IPS DF 4.7 (cell line): ENCODE data around the gene ACER3.
"Not testable (repeated sequence)": the region's sequence is repeated elsewhere in the genome, so short reads cannot be mapped to it uniquely, and the experiment has no call there.

Experiments
- DNase-seq: peaks from one replicate; pipeline ENCODE4 v3.0.0-alpha.2; 2013; ENCODE audit warnings: low spot score; ENCODE audit errors: extremely low read depth

ACER3 gene

DNA sequence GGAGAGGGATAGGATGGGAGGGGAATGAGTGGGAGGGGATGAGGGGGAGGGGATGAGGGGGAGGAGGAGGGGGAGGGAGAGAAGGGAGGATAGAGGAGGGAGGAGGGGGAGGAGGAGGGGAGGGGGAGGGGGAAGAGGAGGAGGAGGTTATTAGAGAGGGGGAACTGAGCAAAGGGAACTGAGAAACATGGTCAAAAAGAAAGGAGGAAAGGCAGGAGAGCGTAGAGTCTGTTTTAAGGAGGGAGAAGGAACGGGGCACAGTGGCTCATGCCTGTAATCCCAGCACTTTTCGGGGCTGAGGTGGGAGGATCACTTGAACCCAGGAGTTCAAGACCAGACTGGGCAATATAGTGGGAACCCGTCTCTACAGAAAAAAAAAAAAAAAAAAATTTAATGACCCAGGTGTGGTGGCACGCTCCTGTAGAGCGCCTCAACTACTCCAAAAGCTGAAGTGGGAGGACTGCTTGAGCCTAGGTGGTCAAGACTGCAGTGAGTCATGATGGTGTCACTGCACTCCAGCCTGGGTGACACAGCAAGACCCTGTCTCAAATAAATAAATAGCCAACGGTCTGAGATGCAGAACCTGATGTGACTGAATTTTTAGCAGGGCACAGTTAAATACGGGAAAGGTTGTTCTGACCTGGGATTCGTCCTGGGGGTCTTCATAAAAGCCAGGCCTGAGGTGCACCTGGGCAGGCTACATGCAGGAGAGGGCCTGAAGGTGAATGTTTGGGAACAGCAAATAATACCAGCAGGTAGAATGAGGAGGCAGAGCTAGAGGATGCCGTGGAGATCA is 177.5 kb downstream of the ACER3 start:
- no peak for DNase-seq

DNA sequence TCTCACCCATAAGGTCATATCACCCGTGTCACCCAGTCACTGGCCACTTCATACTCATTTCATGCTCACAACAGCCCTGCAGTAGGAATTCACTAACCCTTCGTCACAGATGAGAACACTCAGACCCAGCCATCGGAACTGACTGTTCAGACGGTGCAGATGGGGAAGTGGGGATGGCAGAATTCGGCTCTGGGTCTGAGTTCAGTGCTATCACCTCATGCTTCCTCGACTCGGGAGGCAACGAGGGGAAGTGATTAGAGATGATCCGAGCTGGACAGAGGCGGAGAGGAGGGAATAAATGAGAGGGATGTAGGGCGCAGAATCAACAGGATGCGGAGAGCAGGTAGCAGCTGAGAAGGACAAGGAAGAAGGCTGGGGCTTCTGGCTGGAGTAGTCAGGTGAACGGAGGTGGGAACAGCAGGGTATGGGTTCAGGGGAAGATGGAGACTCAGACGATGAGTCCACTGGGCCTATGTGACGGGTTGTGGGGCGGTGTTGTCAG is 178.2 kb downstream of the ACER3 start:
- DNase-seq = no peak

DNA sequence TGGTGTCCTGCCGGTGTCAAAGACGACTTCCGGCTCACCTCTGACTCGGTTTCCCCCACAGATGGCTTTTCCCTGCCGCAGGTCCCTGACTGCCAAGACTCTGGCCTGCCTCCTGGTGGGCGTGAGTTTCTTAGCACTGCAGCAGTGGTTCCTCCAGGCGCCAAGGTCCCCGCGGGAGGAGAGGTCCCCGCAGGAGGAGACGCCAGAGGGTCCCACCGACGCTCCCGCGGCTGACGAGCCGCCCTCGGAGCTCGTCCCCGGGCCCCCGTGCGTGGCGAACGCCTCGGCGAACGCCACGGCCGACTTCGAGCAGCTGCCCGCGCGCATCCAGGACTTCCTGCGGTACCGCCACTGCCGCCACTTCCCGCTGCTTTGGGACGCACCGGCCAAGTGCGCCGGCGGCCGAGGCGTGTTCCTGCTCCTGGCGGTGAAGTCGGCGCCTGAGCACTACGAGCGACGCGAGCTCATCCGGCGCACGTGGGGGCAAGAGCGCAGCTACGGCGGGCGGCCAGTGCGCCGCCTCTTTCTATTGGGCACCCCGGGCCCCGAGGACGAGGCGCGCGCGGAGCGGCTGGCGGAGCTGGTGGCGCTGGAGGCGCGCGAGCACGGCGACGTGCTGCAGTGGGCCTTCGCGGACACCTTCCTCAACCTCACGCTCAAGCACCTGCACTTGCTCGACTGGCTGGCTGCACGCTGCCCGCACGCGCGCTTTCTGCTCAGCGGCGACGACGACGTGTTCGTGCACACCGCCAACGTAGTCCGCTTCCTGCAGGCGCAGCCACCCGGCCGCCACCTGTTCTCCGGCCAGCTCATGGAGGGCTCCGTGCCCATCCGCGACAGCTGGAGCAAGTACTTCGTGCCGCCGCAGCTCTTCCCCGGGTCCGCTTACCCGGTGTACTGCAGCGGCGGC is 179.0 kb downstream of the ACER3 start:
- no peak for DNase-seq

DNA sequence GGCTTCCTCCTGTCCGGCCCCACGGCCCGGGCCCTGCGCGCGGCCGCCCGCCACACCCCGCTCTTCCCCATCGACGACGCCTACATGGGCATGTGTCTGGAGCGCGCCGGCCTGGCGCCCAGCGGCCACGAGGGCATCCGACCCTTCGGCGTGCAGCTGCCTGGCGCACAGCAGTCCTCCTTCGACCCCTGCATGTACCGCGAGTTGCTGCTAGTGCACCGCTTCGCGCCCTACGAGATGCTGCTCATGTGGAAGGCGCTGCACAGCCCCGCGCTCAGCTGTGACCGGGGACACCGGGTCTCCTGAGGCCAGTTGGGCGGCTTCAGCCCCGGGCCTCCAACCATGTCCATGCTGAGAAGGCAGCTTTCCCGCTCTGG is 179.7 kb downstream of the ACER3 start:
- DNase-seq = no peak

DNA sequence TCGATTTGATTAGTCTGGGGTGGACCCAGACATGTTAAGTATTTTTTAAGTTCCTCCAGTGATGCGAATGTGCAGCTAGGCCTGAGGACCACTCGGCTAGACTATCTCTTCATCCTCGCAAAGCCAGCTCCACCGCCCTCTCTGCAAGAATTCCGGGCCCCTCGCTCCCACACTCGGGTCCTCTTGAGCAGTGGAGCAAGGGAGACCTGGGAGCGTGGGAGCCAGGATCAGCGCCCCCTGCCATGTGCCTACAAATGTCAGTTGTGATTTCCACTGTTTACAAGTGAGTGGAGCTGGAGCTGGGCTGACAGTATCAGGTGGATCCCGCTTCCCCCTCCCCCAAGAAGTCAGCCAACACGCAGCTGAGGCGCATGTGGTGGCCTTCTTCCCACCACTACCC is 180.2 kb downstream of the ACER3 start:
- no peak for DNase-seq

DNA sequence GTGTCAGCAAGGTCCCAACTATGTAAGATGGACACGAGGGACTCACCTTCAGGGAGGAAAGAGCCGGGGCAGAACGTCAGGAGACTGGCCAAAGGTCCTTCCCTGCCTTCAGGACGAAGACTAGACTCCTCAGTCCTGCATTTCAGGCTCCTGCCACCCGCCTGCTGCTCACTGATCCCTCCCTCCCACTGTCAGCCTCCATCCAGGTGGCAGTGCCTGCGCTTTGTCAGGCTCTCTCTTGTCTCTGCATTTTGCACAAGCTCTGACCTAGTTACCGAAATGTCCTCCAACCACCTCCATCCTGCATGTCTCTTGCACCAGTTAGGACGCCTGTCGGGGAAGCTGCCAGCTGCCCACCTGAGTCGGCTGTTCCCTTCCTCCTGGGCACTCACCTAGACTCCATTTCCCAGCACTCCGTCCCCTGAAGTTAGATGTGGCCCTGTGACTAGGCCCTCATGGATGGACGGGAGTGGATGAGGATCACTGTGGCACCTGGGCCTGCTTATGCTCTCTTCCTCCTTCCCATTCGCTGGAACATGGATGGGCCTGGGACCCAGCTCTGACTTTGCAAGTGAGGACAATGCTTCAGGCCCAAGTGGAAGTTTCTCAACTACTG is 181.5 kb downstream of the ACER3 start:
- no peak for DNase-seq

DNA sequence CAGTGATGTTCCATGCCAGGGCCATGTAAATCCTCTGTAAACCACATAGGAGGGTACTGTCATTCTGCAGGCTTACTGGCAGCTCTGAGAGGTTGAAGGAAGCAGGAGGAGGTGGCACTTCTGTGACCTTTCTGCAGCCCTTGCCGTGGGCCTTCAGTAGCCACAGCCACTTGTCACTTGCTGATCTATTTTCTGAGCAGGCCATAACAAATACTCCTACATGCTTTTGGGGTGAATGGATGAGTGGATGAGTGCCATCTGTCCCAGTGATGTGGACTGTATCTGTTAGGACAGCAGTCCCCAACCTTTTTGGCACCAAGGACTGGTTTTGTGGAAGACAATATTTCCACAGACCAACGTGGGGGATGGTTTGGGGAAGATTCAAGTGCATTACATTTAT is 183.6 kb downstream of the ACER3 start:
- DNase-seq = no peak

DNA sequence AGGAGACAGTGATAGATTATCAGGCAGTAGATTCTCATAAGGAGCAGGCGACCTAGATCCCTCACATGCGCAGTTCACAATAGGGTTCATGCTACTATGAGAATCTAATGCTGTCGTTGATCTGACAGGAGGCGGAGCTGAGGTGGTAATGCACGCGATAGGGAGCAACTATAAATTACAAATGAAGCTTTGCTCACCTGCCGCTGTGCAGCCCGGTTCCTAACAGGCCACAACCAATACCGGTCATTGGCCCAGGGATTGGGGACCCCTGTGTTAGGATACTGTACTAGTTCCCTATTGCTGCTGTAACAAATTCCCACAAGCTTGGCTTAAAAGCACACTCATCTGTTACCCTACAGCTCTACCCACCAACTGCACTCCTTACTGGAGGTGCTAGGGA is 184.2 kb downstream of the ACER3 start:
- no peak for DNase-seq

DNA sequence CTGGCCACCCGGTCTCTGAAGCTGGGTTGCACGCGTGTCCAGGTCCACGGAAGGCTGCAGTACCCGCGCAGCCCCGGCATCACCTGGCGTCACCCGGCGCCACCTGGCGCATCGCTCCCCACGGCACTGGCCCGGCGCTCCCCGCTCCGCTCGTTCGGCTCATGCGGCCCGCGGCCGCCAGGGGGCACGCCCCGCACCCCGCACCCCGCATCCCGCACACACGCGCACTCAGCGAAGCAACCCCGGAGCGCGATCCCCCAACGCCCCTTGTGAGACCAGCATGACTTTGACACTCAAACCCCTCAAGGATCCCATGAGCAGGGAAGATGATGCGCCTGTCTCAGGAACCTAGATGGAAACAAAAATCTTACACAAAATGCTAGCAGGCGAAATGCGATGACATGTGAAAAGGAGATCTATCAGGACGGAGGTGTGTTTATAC is 185.4 kb downstream of the ACER3 start:
- no peak for DNase-seq

DNA sequence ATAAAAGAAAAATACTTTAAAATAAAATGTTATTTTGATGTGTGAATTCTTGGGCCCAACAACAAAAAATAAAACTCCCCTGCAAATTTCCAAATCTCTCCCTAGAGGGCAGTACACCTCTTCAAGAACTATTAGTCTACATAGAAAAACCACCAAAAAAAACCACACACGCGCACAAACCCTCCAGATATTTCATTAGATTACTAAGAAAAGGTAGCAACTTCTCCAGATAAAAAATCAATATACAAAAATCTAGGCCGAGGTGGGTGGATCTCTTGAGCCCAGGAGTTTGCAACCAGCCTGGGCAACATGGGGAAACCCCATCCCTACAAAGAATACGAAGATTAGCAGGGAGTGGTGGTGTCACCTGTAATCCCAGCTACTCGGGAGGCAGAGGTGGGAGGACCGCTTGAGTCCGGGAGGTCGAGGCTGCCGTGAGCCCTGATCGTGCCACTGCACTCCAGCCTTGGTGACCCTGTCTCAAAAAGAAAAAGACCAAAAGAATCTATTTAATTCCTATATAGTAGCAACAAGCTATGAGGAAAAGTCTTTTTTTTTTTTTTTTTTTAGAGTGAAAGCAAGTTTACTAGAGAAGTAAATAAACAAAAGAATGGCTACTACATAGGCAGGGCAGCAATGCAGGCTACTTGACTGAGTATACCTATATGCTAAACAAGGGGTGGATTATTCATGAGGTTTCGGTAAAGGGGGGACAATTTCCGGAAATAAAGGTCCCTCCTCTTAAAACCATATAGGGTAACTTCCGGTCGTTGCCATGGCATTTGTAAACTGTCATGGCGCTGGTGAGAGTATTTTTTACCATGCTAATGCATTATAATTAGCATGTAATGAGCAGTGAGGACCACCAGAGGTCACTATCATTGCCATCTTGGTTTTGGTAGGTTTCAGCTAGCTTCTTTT is 186.5 kb downstream of the ACER3 start:
- no peak for DNase-seq

DNA sequence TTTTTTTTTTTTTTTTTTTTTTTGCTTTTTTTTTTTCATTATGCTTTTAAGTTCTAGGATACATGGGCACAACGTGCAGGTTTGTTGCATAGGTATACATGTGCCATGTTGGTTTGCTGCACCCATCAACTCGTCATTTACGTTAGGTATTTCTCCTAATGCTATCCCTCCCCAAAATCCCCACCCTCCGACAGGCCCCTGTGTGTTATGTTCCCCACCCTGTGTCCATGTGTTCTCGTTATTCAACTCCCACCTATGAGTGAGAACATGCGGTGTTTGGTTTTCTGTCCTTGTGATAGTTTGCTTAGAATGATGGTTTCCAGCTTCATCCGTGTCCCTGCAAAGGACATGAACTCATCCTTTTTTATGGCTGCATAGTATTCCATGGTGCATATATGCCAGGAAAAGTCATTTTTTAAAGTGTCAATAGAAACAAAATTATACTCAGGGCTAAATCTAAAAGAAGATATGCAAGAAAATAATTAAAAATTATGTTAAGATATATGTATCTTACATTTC is 187.3 kb downstream of the ACER3 start:
- not testable (repeated sequence) for DNase-seq

DNA sequence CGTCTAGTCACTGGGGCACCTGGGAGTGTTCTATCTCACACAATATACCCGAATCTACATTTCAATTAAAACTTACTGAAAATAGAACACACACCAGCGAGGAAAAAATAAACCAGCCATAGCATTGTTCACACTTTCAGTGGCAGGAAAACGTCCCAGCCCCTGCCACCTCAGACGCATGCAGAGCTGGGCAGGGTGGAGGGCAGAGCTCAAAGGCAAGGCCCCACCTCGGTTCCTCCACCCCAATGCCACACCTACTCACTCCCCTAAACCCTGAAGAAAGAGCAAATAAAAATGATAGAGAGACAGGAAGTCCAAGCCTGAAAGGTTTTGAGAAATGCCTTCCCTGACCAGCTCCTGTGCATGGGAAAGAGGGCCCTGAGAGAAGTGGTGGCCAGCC is 188.3 kb downstream of the ACER3 start:
- no peak for DNase-seq

DNA sequence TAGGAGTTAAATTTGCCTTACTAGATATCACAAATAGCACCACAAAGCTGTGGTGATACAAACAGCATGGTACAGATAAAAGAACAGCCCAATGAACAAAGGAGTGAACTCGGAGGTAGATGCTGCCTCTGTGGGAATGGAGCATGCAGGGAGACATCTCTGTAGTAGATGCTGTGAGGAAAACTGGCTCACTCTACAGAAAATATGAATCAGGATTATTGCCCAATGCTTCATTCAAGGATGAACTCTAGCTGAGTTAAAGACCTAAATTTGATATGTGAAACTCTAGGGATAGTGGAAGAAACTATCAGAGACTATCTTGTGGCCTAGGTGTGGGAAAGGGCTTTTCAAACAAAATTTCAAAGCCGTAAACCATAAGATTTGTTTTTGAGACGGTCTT is 190.8 kb downstream of the ACER3 start:
- DNase-seq = no peak

DNA sequence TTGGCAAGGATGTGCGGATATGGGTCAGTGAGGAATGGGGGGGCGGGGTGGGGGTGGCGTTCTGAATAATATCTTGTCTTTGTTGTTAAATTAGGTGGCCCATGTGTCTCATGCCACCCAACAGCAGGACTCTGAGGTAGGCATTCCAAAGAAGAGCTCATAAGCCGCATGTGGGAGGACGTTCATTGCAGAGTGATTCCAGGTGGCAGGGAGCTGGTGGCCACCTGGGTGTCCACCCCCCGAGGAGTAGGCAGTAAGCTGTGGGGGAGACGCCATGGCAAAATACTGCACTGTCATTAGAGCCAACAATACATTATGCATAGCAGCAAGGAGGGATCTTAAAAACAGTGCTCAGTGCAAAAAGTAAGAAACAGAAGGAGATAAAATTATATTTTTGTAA is 191.8 kb downstream of the ACER3 start:
- DNase-seq = no peak

DNA sequence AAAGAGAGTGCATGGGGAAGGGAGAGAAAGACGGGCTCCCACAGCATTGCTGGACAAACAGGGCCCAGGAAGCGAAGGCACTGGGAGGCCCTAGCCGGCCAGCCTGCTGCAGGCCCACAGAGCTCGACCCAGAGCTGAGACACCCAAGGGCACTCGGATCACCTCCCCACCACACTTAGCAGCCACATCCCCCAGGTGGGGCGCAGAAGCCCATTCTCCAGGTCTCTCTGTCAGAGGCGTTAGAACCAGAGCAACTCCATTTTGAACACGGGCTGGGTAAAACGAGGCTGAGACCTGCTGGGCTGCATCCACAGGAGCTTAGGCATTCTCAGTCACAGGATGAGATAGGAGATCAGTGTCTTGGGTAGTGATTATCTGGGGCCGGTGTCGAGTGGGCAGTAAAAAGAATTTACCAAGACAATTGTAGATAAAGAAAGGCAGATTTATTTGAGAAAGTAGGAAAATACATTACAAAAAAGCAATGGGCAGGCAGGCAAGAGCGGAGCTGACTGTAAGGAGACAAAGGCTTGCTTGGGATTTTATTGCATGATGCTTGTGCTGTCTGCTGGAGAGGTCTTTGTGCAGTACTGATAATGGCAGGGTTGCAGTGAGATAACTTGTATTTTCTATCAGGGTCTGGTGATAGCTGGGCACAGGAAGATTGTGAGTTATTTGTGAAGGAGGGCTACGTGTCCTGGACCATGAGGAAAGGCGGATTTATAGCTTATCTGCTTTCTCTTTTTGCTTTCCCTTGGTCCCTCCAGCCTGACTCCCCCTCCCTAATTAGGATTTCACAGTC is 192.7 kb downstream of the ACER3 start:
- DNase-seq = no peak

DNA sequence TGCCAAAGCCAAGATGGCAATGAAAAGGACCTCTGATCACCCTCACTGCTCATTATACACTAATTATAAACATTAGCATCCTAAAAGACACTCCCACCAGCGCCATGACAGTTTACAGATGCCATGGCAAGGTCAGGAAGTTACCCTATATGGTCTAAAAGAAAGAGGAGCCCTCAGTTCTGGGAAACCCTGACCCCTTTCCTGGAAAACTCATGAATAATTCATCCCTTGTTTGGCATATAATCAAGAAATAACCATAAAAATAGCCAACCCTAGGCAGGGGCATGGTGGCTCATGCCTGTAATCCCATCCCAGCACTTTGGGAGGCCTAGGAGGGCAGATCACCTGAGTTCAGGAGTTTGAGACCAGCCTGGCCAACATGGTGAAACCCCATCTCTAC is 193.4 kb downstream of the ACER3 start:
- no peak for DNase-seq

DNA sequence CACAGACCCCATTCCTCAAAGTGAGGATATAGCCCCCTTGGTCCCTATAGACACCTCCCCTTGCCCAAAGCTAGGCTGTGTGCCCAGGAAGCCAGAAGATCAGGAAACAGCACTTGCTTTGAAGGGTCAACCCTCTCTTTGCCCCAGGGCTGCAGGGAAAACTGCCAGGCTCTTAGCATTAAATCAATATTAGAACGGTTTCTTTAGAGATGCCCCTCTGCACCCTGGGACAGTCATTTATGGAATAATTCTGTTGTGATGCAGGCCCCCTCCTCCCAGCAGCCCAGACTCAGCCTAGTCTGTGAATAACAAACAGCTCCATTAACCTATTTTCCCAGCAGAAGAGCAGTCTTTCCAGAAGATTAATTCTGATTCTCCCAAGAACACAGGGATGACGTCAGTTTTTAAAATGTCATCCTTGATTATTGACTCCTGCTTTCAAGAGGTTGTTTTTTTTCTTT is 194.4 kb downstream of the ACER3 start:
- no peak for DNase-seq

DNA sequence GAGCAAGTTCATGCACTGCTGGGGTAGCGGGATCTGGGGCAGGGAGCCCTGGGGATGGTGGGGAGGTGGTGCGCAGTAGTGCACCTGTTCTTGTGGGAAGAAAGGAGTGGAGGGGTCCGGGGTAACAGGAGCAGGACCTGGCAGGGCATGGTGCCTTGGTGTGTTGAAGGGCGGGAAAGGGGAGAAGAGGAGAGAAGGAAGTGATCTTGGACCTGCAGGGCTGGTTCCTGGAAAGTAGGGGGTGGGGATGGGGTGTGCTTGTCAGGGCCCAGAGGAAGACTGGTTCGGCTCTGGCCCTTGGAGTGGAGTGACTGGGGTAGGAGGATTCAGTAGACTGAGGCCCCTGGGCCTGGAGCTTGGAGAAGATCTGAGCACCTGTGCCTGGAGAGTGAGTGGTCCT is 195.2 kb downstream of the ACER3 start:
- DNase-seq = no peak

DNA sequence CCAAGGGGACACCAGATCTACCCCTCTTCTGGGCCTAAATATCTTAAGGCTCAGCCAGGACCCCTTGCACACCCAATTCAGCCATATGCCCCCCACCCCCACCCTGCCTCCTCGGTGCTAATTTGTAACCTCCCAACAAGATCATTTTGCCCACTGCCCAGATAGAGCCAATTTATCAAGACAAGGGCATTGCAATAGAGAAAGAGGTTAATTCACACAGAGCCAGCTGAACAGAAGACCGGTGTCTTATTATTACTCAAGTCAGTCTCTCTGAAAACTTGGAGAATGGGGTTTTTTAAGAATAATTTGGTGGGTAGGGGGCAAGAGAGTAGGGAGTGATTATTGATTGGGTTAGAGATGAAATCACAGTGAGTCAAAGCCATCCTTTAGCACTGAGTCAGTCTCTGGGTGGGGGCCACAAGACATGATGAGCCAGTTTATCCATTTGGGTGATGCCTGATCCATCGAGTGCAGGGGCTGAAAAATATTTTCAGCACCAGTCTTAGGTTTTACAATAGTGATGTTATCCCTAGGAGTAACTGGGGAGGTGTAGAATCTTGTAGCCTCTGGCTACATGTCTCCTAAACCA is 196.2 kb downstream of the ACER3 start:
- no peak for DNase-seq
